Neural progenitor cell (in vitro differentiated cells): Measurements from ENCODE around the gene CREB5.

Experiments
- CTCF ChIP-seq: fragments of 200-600 bp; sonication (generic); IDR thresholded peaks from 2 replicates; pipeline ENCODE4 v1.5.1; 2017; ENCODE audit warnings: antibody characterized with exemption, mild to moderate bottlenecking
- EZH2 ChIP-seq: fragments of 200-600 bp; sonication (generic); IDR thresholded peaks from 2 replicates; pipeline ENCODE4 v1.6.1; 2017; ENCODE audit warnings: antibody characterized with exemption, mild to moderate bottlenecking, moderate library complexity

GRCh38 chr7:28811701-28812430 lies 399.5 kb downstream of the CREB5 start:
- TF ChIP-seq EZH2 (no peak), CTCF (no peak)
